ENCODE measurements around the gene ST6GALNAC5.

ST6GALNAC5 gene

GRCh38 chr1:77031106-77031662 lies 163.9 kb downstream of the ST6GALNAC5 start (continued):
- TF ChIP-seq ZNF146 (tag by site-specific recombination; IDR thresholded peaks at IDR 0.05), result no peak
- TF ChIP-seq, protein P1, sequence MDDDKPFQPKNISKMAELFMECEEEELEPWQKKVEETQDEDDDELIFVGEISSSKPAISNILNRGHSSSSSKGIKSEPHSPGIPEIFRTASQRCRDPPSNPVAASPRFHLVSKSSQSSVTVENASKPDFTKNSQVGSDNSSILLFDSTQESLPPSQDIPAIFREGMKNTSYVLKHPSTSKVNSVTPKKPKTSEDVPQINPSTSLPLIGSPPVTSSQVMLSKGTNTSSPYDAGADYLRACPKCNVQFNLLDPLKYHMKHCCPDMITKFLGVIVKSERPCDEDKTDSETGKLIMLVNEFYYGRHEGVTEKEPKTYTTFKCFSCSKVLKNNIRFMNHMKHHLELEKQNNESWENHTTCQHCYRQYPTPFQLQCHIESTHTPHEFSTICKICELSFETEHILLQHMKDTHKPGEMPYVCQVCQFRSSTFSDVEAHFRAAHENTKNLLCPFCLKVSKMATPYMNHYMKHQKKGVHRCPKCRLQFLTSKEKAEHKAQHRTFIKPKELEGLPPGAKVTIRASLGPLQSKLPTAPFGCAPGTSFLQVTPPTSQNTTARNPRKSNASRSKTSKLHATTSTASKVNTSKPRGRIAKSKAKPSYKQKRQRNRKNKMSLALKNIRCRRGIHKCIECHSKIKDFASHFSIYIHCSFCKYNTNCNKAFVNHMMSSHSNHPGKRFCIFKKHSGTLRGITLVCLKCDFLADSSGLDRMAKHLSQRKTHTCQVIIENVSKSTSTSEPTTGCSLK (tag by site-specific recombination; IDR thresholded peaks at IDR 0.05), result no peak
- TF ChIP-seq, protein P2, sequence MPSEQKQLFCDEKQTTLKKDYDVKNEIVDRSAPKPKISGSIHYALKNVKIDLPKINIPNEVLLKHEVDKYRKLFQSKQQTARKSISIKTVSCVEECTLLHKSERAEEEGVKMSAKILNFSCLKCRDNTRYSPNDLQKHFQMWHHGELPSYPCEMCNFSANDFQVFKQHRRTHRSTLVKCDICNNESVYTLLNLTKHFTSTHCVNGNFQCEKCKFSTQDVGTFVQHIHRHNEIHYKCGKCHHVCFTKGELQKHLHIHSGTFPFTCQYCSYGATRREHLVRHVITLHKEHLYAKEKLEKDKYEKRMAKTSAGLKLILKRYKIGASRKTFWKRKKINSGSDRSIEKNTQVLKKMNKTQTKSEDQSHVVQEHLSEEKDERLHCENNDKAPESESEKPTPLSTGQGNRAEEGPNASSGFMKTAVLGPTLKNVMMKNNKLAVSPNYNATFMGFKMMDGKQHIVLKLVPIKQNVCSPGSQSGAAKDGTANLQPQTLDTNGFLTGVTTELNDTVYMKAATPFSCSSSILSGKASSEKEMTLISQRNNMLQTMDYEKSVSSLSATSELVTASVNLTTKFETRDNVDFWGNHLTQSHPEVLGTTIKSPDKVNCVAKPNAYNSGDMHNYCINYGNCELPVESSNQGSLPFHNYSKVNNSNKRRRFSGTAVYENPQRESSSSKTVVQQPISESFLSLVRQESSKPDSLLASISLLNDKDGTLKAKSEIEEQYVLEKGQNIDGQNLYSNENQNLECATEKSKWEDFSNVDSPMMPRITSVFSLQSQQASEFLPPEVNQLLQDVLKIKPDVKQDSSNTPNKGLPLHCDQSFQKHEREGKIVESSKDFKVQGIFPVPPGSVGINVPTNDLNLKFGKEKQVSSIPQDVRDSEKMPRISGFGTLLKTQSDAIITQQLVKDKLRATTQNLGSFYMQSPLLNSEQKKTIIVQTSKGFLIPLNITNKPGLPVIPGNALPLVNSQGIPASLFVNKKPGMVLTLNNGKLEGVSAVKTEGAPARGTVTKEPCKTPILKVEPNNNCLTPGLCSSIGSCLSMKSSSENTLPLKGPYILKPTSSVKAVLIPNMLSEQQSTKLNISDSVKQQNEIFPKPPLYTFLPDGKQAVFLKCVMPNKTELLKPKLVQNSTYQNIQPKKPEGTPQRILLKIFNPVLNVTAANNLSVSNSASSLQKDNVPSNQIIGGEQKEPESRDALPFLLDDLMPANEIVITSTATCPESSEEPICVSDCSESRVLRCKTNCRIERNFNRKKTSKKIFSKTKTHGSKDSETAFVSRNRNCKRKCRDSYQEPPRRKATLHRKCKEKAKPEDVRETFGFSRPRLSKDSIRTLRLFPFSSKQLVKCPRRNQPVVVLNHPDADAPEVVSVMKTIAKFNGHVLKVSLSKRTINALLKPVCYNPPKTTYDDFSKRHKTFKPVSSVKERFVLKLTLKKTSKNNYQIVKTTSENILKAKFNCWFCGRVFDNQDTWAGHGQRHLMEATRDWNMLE (tag by site-specific recombination; conservative IDR thresholded peaks at IDR 0.05; ENCODE audit: low read depth), result no peak
- peak; percentile 57 for TF ChIP-seq WT1 (tag by site-specific recombination; IDR thresholded peaks at IDR 0.05)

DNA sequence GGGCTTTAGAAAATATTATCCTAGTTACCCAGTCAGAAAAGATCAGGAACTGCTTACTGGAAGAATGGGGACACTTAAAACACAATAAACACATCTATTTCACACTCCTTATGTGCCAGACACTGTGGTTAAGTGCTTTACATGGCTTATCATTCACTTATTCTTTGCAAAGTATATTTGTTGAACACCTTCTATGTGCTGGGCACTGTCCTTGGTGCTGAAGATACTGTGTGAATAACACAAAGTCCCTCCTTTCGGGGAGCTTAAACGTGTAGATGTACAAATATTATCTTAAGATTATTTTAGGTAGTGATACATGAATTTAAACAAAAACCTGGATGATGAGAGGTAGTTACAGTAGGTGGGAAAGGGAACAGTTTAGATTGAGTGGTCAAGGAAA lies 169.3 kb downstream of the ST6GALNAC5 start:
- TF ChIP-seq, protein P3, sequence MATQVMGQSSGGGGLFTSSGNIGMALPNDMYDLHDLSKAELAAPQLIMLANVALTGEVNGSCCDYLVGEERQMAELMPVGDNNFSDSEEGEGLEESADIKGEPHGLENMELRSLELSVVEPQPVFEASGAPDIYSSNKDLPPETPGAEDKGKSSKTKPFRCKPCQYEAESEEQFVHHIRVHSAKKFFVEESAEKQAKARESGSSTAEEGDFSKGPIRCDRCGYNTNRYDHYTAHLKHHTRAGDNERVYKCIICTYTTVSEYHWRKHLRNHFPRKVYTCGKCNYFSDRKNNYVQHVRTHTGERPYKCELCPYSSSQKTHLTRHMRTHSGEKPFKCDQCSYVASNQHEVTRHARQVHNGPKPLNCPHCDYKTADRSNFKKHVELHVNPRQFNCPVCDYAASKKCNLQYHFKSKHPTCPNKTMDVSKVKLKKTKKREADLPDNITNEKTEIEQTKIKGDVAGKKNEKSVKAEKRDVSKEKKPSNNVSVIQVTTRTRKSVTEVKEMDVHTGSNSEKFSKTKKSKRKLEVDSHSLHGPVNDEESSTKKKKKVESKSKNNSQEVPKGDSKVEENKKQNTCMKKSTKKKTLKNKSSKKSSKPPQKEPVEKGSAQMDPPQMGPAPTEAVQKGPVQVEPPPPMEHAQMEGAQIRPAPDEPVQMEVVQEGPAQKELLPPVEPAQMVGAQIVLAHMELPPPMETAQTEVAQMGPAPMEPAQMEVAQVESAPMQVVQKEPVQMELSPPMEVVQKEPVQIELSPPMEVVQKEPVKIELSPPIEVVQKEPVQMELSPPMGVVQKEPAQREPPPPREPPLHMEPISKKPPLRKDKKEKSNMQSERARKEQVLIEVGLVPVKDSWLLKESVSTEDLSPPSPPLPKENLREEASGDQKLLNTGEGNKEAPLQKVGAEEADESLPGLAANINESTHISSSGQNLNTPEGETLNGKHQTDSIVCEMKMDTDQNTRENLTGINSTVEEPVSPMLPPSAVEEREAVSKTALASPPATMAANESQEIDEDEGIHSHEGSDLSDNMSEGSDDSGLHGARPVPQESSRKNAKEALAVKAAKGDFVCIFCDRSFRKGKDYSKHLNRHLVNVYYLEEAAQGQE (tag by site-specific recombination; IDR thresholded peaks at IDR 0.05), result peak; percentile 94
- TF ChIP-seq, protein P4, sequence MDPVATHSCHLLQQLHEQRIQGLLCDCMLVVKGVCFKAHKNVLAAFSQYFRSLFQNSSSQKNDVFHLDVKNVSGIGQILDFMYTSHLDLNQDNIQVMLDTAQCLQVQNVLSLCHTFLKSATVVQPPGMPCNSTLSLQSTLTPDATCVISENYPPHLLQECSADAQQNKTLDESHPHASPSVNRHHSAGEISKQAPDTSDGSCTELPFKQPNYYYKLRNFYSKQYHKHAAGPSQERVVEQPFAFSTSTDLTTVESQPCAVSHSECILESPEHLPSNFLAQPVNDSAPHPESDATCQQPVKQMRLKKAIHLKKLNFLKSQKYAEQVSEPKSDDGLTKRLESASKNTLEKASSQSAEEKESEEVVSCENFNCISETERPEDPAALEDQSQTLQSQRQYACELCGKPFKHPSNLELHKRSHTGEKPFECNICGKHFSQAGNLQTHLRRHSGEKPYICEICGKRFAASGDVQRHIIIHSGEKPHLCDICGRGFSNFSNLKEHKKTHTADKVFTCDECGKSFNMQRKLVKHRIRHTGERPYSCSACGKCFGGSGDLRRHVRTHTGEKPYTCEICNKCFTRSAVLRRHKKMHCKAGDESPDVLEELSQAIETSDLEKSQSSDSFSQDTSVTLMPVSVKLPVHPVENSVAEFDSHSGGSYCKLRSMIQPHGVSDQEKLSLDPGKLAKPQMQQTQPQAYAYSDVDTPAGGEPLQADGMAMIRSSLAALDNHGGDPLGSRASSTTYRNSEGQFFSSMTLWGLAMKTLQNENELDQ (tag by site-specific recombination; IDR thresholded peaks at IDR 0.05; ENCODE audit: low read depth), result no peak
- no peak overlapping the region for H3K4me3 ChIP-seq (ENCODE audit: low read depth, low read length)
- H3K9me3 ChIP-seq (ENCODE audit: control insufficient read depth, insufficient read depth, low read depth, low read length), result no peaks in the 10 kb centered on the region
- no peaks in the 10 kb centered on the region for H3K36me3 ChIP-seq (ENCODE audit: control insufficient read depth in 2 of 2, insufficient read depth in 1 of 2, low read length in 2 of 2)
- ChIA-PET POLR2A (no interaction called here), CTCF (interaction anchor here (0.7 kb wide), 1 partner anchor 1156 kb away, joined by 3 read pairs; no protein-coding TSS in a partner anchor)
- no peak overlapping the region for H3K27ac ChIP-seq (ENCODE audit: extremely low read depth, low read depth, low read length)
- H3K4me1 ChIP-seq (ENCODE audit: control insufficient read depth, insufficient read depth, low read length), result no peaks in the 10 kb centered on the region

DNA sequence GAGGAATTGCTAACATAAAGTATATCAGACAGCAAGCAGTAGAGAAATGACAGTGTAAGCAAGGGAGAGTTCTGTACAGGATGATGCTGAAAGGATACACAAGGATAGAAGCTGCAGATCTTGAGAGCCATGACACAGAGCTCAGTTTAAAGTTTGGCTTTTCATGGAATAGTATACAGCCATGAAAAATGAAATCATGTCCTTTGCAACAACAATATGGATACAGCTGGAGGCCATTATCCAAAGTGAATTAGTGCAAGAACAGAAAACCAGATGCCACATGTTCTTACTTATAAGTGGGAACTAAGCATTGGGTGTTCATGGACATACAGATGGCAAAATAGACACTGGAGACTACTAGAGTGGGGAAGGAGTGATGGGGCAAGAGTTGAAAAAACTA lies 169.8 kb downstream of the ST6GALNAC5 start:
- Histone ChIP-seq H3K27ac (ENCODE audit: extremely low read depth, low read depth, low read length) (no peak overlapping the region), H3K4me3 (ENCODE audit: low read depth, low read length) (no peak overlapping the region), H3K36me3 (ENCODE audit: control insufficient read depth in 2 of 2, insufficient read depth in 1 of 2, low read length in 2 of 2) (no peaks in the 10 kb centered on the region), H3K4me1 (ENCODE audit: control insufficient read depth, insufficient read depth, low read length) (no peaks in the 10 kb centered on the region), H3K9me3 (ENCODE audit: control insufficient read depth, insufficient read depth, low read depth, low read length) (no peaks in the 10 kb centered on the region)
- ChIA-PET CTCF (no interaction called here), POLR2A (no interaction called here)
- TF ChIP-seq, protein P5, sequence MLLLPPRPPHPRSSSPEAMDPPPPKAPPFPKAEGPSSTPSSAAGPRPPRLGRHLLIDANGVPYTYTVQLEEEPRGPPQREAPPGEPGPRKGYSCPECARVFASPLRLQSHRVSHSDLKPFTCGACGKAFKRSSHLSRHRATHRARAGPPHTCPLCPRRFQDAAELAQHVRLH (tag by site-specific recombination; IDR thresholded peaks at IDR 0.05), result peak; percentile 22; the same call in 1 of the 2 replicates
- 0 out of 2 replicates have a peak, but pooled peaks have one; percentile 67 for TF ChIP-seq ZNF280D (tag by site-specific recombination; IDR thresholded peaks at IDR 0.05)
- no peak for TF ChIP-seq ZNF596 (tag by site-specific recombination; IDR thresholded peaks at IDR 0.05)
- TF ChIP-seq ZNF146 (tag by site-specific recombination; IDR thresholded peaks at IDR 0.05), result peak; percentile 95
